GM19397 (cell line): Measurements from ENCODE around the gene ABCE1.
"Not testable (repeated sequence)": the region's sequence is repeated elsewhere in the genome, so short reads cannot be mapped to it uniquely, and the experiment has no call there.

Experiments used
- ATAC-seq: cut with Tn5 transposase; IDR thresholded peaks from one replicate; pipeline ENCODE4 v1.9.1; 2021; ENCODE audit warnings: mild to moderate bottlenecking, moderate library complexity; ENCODE audit not compliant: unreplicated experiment

The ABCE1 gene

DNA sequence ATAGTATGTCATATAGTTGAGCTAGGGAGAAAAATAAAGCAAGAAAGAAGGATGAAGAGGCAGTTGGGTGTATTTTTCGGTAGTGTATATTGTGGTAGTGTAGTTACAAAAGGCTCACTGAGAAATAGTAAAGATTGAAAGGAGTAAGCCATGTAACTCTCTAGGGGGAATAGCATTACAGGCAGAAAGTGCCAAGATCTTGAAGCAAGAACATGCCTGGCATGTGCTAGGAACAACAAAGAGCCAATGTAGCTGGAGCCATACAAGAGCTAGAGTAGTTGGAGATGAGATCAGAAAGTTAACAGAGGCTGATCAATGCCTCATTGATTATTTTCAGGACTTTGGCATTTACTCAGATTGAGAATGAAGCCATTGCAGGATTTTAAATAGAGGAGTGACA lies 3.0 kb downstream of the ABCE1 start:
- no peak for ATAC-seq

- no peak for ATAC-seq
Observed at GRCh38 chr4:145102619-145103018, 4.5 kb downstream of the ABCE1 start.

- no peak for ATAC-seq
Observed at GRCh38 chr4:145103496-145103895, 5.4 kb downstream of the ABCE1 start.

DNA sequence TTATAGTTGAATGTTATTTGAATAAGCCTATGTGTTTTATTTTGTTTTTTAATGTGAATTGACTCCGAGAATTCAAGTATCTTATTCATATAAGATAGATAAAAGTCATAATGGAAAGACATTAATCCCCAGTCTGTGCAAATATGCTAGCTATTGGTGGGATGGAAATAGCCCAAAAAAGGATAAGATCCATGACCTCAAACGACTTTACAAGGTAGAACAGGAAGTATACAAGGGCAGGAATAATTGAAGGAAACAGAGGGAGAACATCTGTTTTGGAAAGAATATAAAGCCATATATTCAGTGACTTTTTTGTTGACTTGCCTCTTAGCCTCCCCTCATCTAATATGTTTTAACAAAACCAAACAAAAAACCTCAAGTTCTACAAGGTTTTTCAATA lies 9.0 kb downstream of the ABCE1 start:
- ATAC-seq = no peak

DNA sequence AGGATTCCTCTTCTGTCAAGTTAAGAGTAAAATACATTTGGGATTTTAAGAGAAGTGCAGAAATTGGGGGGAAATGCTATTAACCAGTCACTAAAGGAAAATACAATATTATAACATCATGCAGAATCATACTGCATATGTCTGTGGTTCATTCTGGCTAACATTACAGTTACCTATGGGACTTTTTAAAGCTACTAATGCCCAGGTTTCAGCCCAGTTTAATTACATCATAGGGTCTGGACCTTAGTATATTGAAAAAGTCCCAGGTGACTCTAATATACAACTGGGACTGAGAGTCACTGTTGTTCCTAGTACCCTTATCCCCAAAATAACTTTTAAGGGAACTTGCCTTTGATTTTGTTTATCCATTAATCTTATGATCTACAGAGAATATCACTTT lies 10.0 kb downstream of the ABCE1 start:
- no peak for ATAC-seq

DNA sequence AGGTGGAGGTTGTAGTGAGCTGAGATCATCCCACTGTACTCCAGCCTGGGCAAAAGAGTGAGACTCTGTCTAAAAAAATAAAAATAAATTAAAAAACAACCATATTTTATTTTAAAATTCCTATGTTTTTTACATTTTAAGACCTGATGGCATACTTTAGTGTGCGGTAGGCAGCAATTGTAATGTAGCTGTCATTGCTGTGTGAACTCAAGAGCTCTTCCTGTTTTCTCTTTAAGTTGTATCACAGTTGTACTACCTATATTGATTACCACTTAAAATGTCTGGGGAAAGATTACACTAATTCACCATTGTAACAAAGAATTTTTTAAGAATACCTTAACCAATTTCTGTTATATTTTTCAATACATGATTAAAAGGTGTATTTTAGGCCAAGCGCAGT lies 27.3 kb downstream of the ABCE1 start:
- no peak for ATAC-seq

GRCh38 chr4:145130130-145130529 lies 32.0 kb downstream of the ABCE1 start:
- ATAC-seq = no peak

GRCh38 chr4:145130788-145131399 lies 32.8 kb downstream of the ABCE1 start:
- ATAC-seq = no peak

- no peak for ATAC-seq
Observed at GRCh38 chr4:145131848-145132247, 33.7 kb downstream of the ABCE1 start.

- ATAC-seq = peak; percentile 71
Observed at GRCh38 chr4:145132511-145133098, 34.5 kb downstream of the ABCE1 start.

GRCh38 chr4:145136219-145136618 lies 38.1 kb downstream of the ABCE1 start:
- ATAC-seq = not testable (repeated sequence)

GRCh38 chr4:145148980-145149379 lies 50.9 kb downstream of the ABCE1 start:
- no peak for ATAC-seq

GRCh38 chr4:145153181-145153903 lies 55.2 kb downstream of the ABCE1 start:
- ATAC-seq = no peak

GRCh38 chr4:145153904-145154298 lies 55.8 kb downstream of the ABCE1 start:
- no peak for ATAC-seq

DNA sequence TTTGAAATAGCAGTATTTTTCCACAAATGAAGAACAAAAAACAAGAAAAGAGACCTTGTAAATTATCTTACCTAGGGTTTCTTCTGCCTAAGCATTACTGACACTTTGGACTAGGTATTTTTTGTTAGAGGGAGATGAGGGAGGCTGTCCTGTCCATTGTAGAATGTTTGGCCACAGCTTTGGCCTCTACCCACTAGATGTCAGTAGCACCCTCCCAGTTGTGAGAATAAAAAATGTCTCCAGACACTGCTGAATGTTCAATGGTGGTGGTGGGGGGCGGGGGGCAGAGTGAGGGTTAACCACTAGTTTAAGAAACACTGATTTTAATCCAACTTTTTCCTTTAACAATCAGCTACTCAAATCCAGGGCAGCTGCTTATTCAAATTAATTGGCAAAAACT lies 56.5 kb downstream of the ABCE1 start:
- peak; percentile 73 for ATAC-seq

DNA sequence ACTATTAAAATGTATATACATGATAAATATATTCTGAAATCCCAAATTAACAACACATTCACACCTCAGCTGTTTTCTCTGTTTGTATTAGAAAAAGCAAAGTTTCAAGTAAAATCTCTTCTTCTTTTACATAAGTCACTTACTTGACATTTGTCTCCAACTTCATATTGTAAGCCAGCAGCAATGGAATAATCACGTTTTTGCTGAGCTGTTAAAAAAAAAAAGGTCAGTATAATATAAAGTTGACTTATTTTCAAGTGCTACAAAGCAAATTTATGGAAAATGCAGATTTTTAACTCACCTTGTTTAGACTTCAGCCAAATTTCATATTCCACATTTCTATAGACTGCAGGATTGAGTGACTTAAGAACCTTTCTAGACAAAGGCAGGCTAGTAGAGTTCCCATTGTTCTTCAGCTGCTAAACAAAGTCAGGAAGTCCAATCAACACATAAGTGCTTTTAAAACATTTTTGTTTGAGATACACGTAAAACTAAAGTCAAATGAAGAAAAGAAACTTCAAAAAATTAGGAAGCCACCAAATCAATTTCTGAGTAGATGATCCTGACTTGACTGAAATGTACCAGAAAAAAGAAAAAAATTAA lies 57.3 kb downstream of the ABCE1 start:
- no peak for ATAC-seq

DNA sequence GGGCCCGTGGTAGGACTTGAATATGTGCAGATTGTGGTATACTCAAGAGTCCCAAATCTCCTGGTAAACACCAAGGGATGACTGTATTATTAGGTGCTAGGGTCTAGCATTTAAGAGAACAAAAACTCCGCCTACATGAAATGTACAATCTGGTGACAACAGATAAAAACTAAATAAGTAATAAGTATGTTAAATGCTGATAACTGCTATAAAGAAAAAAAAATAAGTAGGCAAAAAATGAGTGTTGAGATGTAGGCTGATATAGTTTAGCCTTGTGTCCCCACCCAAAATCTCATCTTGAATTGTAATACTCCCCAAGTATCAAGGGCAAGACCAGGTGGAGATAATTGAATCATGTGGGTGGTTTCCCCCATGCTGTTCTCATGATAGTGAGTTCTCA lies 58.9 kb downstream of the ABCE1 start:
- no peak for ATAC-seq

DNA sequence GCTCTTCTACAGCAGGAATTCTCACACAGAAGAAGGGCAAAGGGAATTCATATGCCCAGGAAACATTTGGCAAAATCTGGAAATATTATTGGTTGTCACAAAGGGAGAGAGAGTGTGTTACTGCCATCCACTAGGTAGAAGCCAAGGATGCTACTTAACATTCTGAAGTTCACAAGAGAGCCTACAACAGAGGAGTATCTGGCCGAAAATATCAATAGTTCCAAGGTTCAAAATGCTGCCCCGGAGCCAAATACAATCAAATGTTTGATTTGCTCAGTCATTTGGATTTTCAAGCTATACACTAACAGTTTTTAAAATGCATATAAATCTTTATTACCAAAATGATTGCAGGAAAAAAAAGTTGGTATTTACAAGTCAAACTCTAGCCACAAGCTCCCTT lies 63.4 kb downstream of the ABCE1 start:
- no peak for ATAC-seq

DNA sequence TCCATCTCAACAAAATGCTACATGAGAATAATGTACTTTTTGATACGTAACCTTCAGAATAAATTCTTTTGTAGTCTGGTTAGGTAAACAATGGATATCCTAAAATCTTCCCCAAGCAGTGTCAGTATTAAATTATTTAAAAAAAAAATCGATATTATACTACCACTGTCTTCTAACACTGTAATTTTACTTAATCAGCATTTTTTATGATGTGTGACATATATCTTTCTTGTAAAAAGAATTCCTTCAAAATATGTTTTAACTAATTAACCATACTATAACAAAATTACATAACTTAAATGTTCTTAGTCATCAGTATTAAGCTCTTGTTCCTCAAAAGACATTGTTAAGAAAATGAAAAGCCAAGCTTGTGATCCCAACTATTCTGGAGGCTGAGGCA lies 69.8 kb downstream of the ABCE1 start:
- ATAC-seq = no peak

DNA sequence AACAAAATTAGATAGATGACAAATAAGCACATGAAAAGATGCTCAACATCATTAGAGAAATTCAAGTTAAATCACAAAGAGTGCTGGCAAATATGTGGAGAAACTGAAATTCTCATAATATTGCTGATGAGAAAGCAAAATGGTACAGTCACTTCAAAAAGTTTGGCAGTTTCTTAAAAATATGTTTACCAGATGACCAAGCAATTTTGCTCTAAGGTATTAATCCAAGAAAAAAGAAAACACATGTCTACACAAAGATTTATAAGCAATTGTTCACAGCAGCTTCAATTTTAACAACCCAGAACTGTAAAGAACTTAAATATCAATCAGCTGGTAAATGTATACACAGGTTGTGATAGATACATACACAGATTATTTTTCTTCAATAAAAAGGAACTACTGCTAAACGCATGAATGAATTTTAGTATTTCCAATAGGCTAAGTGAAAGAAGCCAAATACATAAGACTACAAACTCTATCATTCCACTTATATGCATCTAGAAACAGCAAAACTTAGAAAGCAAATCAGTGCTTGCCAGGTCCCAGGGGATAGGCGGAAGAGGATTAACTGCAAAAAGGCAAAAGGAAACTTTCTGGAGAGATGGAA lies 70.6 kb downstream of the ABCE1 start:
- ATAC-seq = no peak

GRCh38 chr4:145170223-145170622 lies 72.1 kb downstream of the ABCE1 start:
- ATAC-seq = no peak

DNA sequence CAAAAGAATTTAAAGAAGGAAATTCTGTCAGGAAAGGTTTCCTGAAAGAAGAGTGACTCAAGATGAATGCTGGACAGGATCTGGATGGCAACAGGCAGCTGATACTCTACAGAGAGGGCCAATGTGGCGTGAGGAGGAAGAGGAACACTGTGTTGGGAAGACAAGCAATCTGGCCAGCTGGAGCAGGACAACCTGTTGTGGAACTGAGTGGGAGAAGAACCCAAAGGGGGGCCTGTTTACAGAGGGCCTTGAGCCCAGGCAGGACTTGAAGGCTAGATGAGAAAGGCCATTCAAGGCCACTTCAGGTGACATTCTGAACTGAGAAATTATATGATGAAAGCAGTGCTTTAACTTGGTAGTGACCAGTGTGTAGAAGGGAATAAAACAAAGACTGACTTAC lies 73.8 kb downstream of the ABCE1 start:
- ATAC-seq = no peak
